Natural killer cell (primary cell): ENCODE measurements around the gene FBXW12. TPM values are rescaled to one million over a fixed set of nuclear protein-coding genes. Genes with fewer than 3 reads are reported as not detected.

Source experiments
- ATAC-seq, 3 donors: fragments of 150-1000 bp in 2 of 3; fragments of 200-7000 bp in 1 of 3; cut with Tn5 transposase; 1 replicate in 1 of 3; 2 replicates in 2 of 3; pipeline ENCODE4 v1.10.0; 2021; ENCODE audit warnings: mild to moderate bottlenecking in 2 of 3, moderate library complexity in 2 of 3
- DNase-seq, 2 donors: peaks; one replicate each; pipeline versions ENCODE4 v3.0.0 to v3.0.0-alpha.2; 2013 to 2021; ENCODE audit warnings: mixed read lengths in 1 of 2
- H3K27ac ChIP-seq: one replicate; pipeline ENCODE4 v1.5.1; 2013; ENCODE audit warnings: mild to moderate bottlenecking, low read length
- H3K27me3 ChIP-seq: one replicate; pipeline ENCODE4 v1.6.1; 2013; ENCODE audit warnings: low read length; ENCODE audit not compliant: control insufficient read depth, insufficient read depth
- H3K36me3 ChIP-seq: one replicate; pipeline ENCODE4 v1.6.1; 2013; ENCODE audit warnings: low read length; ENCODE audit not compliant: control insufficient read depth, insufficient read depth
- H3K4me1 ChIP-seq: one replicate; pipeline ENCODE4 v1.6.1; 2013; ENCODE audit warnings: low read length; ENCODE audit not compliant: control insufficient read depth, insufficient read depth
- H3K4me3 ChIP-seq: one replicate; pipeline ENCODE4 v1.5.1; 2013; ENCODE audit warnings: low read length
- H3K9me3 ChIP-seq: one replicate; pipeline ENCODE4 v1.6.1; 2013; ENCODE audit warnings: low read length; ENCODE audit not compliant: control insufficient read depth, insufficient read depth
- H3K27ac Mint-ChIP-seq, 2 donors: one replicate each; pipeline ENCODE4 v1.8.0; 2022; ENCODE audit warnings: mild to moderate bottlenecking in 2 of 2, mixed read lengths in 2 of 2, moderate library complexity in 1 of 2
- H3K27me3 Mint-ChIP-seq, 2 donors: one replicate each; pipeline ENCODE4 v1.8.0; 2022; ENCODE audit warnings: low read depth in 2 of 2, mixed read lengths in 2 of 2
- H3K36me3 Mint-ChIP-seq: one replicate; pipeline ENCODE4 v1.8.0; 2022; ENCODE audit warnings: mixed read lengths
- H3K4me1 Mint-ChIP-seq, 2 donors: one replicate each; pipeline ENCODE4 v1.8.0; 2022; ENCODE audit warnings: mixed read lengths in 2 of 2
- H3K4me3 Mint-ChIP-seq: one replicate; pipeline ENCODE4 v1.8.0; 2022; ENCODE audit warnings: mild to moderate bottlenecking, moderate library complexity, mixed read lengths
- H3K9me3 Mint-ChIP-seq, 2 donors: one replicate each; pipeline ENCODE4 v1.8.0; 2022; ENCODE audit warnings: mixed read lengths in 2 of 2
- CTCF ChIP-seq: fragments of 200-600 bp; IDR thresholded peaks from one replicate; pipeline ENCODE4 v1.8.0; 2022; ENCODE audit warnings: antibody characterized with exemption
- WGBS: methylation state at CpG from one replicate; pipeline ENCODE4 v1.1.7; 2013; ENCODE audit warnings: missing lambda C conversion rate; ENCODE audit not compliant: insufficient coverage; 5-methylcytosine and 5-hydroxymethylcytosine counted together
- intact Hi-C: fragments of 100-400 bp; cut with micrococcal nuclease; formaldehyde crosslinking; loops from one replicate; pipeline ENCODE4 v1.14.2; 2022
- total RNA-seq, 4 donors: library from RNA; stranded (reverse); fragments of 120-200 nt in 1 of 4; gene quantifications; one replicate each; pipeline versions ENCODE4 v1.2.3 to v1.2.4, GENCODE V29; 2013 to 2022

The FBXW12 gene
- total RNA-seq, 3 donors from 2014 or later (not counting 1 experiment from before 2014, with no cell fraction given), result 0.25 TPM; not detected in 2

- H3K4me3 ChIP-seq, result no peak overlapping the region
- Mint-ChIP-seq H3K27ac (peak overlapping the region in 1 of 2 donors; percentile 51), H3K9me3 (no peaks in the 10 kb centered on the region), H3K36me3 (no peaks in the 10 kb centered on the region), H3K4me3 (peak overlapping the region; percentile 7), H3K27me3 (no peaks in the 10 kb centered on the region), H3K4me1 (peaks cover 29 to 37% of the 10 kb centered on the region in 2 donors)
- peaks cover 8% of the 10 kb centered on the region for H3K36me3 ChIP-seq
- WGBS, result 85% methylated on average over 4 of the region's 4 CpGs
- H3K27me3 ChIP-seq, result no peaks in the 10 kb centered on the region
- DNase-seq (no peak), ATAC-seq (no peak)
- intact Hi-C loops, result no loop called here
- H3K4me1 ChIP-seq, result peaks cover 55% of the 10 kb centered on the region
- H3K27ac ChIP-seq, result no peak overlapping the region
- H3K9me3 ChIP-seq, result no peaks in the 10 kb centered on the region
- TF ChIP-seq CTCF, result no peak
These were observed 65.8 kb downstream of the FBXW12 start for GRCh38 chr3:48437812-48438211.

- H3K36me3 Mint-ChIP-seq, result no peaks in the 10 kb centered on the region
- Histone ChIP-seq H3K4me3 (peak within 1 kb of the TSS; percentile 82), H3K36me3 (peaks cover 19% of the 10 kb centered on the region), H3K4me1 (peaks cover 34% of the 10 kb centered on the region), H3K27ac (peak within 1 kb of the TSS; percentile 91), H3K9me3 (no peaks in the 10 kb centered on the region), H3K27me3 (no peaks in the 10 kb centered on the region)
- peak; percentile 96 to 98 for DNase-seq
- H3K27me3 Mint-ChIP-seq, result no peaks in the 10 kb centered on the region
- no peaks in the 10 kb centered on the region for H3K9me3 Mint-ChIP-seq
- peaks cover 29 to 32% of the 10 kb centered on the region in 2 donors for H3K4me1 Mint-ChIP-seq
- H3K27ac Mint-ChIP-seq, result peak within 1 kb of the TSS in 1 of 2 donors; percentile 96
- ATAC-seq, result peak; percentile 95 to 99 (median 96)
- TF ChIP-seq CTCF, result no peak
- peak within 1 kb of the TSS; percentile 97 for H3K4me3 Mint-ChIP-seq
- under 1% methylated on average over 54 of the region's 54 CpGs for WGBS
- intact Hi-C loops, result loop anchor here (1.0 kb wide), 2 partner anchors 33 to 39 kb away; no protein-coding TSS in a partner anchor
These were observed 68.0 kb downstream of the FBXW12 start, which contains the start of the genes CCDC51 and TMA7 for GRCh38 chr3:48439820-48440589. Gene CCDC51, minus strand, starts transcription at chr3:48440119. Its CDS starts 4,991 bp downstream, at chr3:48435128. Gene TMA7, plus strand, starts transcription at chr3:48440257. Its CDS starts 40 bp downstream, at chr3:48440297.

GRCh38 chr3:48440590-48440958 is 68.6 kb downstream of the FBXW12 start:
- DNase-seq, result peak; percentile 32 to 54

More at GRCh38 chr3:48440590-48440958, 68.6 kb downstream of the FBXW12 start:
- intact Hi-C loops, result loop anchor here (1.0 kb wide), 2 partner anchors 33 to 39 kb away; no protein-coding TSS in a partner anchor
- 2% methylated on average over 21 of the region's 21 CpGs for WGBS
- Histone ChIP-seq H3K4me3 (peak overlapping the region; percentile 82), H3K27me3 (no peaks in the 10 kb centered on the region), H3K4me1 (peaks cover 35% of the 10 kb centered on the region), H3K9me3 (no peaks in the 10 kb centered on the region), H3K27ac (peak overlapping the region; percentile 91), H3K36me3 (peaks cover 19% of the 10 kb centered on the region)
- no peaks in the 10 kb centered on the region for H3K9me3 Mint-ChIP-seq
- H3K4me1 Mint-ChIP-seq, result peaks cover 29 to 32% of the 10 kb centered on the region in 2 donors
- H3K36me3 Mint-ChIP-seq, result no peaks in the 10 kb centered on the region
- no peak for TF ChIP-seq CTCF
- peak overlapping the region; percentile 97 for H3K4me3 Mint-ChIP-seq
- peak overlapping the region in 1 of 2 donors; percentile 96 for H3K27ac Mint-ChIP-seq
- no peaks in the 10 kb centered on the region for H3K27me3 Mint-ChIP-seq
- ATAC-seq, result peak in 2 of 3 donors; percentile 2 to 5
